ENCODE results near the gene BBS4.

DNA sequence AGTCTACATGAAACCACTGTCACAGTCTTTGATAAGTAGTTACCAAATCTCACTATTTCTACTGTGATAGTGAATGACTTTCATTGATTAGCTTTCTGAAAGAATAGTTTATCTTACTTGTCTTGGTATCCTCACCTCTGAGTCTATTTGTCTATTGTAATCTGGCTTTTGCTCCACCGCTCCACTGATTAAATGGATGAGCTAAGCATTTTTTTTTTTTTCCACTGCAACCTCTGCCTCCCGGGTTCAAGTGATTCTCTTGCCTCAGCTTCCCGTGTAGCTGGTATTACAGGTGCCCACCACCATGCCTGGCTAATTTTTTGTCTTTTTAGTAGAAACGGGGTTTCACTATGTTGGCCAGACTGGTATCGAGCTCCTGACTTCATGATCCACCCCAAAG is 12.9 kb downstream of the BBS4 start:
- TF ChIP-seq, protein P1, sequence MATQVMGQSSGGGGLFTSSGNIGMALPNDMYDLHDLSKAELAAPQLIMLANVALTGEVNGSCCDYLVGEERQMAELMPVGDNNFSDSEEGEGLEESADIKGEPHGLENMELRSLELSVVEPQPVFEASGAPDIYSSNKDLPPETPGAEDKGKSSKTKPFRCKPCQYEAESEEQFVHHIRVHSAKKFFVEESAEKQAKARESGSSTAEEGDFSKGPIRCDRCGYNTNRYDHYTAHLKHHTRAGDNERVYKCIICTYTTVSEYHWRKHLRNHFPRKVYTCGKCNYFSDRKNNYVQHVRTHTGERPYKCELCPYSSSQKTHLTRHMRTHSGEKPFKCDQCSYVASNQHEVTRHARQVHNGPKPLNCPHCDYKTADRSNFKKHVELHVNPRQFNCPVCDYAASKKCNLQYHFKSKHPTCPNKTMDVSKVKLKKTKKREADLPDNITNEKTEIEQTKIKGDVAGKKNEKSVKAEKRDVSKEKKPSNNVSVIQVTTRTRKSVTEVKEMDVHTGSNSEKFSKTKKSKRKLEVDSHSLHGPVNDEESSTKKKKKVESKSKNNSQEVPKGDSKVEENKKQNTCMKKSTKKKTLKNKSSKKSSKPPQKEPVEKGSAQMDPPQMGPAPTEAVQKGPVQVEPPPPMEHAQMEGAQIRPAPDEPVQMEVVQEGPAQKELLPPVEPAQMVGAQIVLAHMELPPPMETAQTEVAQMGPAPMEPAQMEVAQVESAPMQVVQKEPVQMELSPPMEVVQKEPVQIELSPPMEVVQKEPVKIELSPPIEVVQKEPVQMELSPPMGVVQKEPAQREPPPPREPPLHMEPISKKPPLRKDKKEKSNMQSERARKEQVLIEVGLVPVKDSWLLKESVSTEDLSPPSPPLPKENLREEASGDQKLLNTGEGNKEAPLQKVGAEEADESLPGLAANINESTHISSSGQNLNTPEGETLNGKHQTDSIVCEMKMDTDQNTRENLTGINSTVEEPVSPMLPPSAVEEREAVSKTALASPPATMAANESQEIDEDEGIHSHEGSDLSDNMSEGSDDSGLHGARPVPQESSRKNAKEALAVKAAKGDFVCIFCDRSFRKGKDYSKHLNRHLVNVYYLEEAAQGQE (IDR thresholded peaks at IDR 0.05; ENCODE audit: insufficient read depth in 1 of 2, low read depth in 2 of 2, low read length in 2 of 2): no peak
- no peak for TF ChIP-seq TAF1 (IDR thresholded peaks at IDR 0.05; ENCODE audit: borderline replicate concordance, insufficient read depth, low read length)
